A673 (cell line): ENCODE measurements around the gene ARTN. TPM values are rescaled to one million over a fixed set of nuclear protein-coding genes. Genes with fewer than 3 reads are reported as not detected.

Experiments
- BruUV-seq: library from RNA; stranded (reverse); fragments of 400-500 nt; replicated peaks from 2 replicates; lab custom pipeline; 2021; lab: Mats Ljungman, UMichigan
- CTCF ChIA-PET: fragments of 300-600 bp; sonication (Branson Sonifier 250); formaldehyde crosslinking; loops from one replicate; lab custom pipeline; 2022; ENCODE audit warnings: antibody characterized with exemption; lab: Charles Lee
- POLR2A ChIA-PET: fragments of 300-600 bp; sonication (Branson Sonifier 250); formaldehyde crosslinking; loops from one replicate; lab custom pipeline; 2022; ENCODE audit warnings: antibody characterized with exemption; ENCODE audit not compliant: low non-redundant PET; lab: Charles Lee
- DNase-seq: peaks from one replicate; pipeline ENCODE4 v3.0.0-alpha.2; 2015; ENCODE audit warnings: low spot score
- H3K27ac ChIP-seq: fragments of 200-600 bp; sonication (generic); 2 replicates; pipeline ENCODE4 v1.5.1; 2016; ENCODE audit warnings: mixed run types, low read depth, mild to moderate bottlenecking, mixed read lengths, antibody characterized with exemption, low read length; ENCODE audit not compliant: poor library complexity, severe bottlenecking
- H3K27me3 ChIP-seq: fragments of 200-600 bp; sonication (generic); replicated peaks from 2 replicates; pipeline ENCODE4 v1.6.1; 2017; ENCODE audit warnings: mixed run types, low read depth, mild to moderate bottlenecking, mixed read lengths, antibody characterized with exemption, low read length; ENCODE audit not compliant: insufficient read depth, poor library complexity
- H3K36me3 ChIP-seq: fragments of 200-600 bp; sonication (generic); 2 replicates; pipeline ENCODE4 v1.6.1; 2016; ENCODE audit warnings: mixed run types, mild to moderate bottlenecking, mixed read lengths, antibody characterized with exemption, low read length; ENCODE audit not compliant: insufficient read depth, poor library complexity, severe bottlenecking
- H3K4me1 ChIP-seq: fragments of 200-600 bp; sonication (generic); 2 replicates; pipeline ENCODE4 v1.6.1; 2017; ENCODE audit warnings: mixed run types, mild to moderate bottlenecking, mixed read lengths, antibody characterized with exemption, low read length; ENCODE audit not compliant: insufficient read depth, poor library complexity, severe bottlenecking
- H3K4me3 ChIP-seq: fragments of 200-600 bp; sonication (generic); 2 replicates; pipeline ENCODE4 v1.5.1; 2016; ENCODE audit warnings: low read depth, mixed run types, mild to moderate bottlenecking, mixed read lengths, low read length; ENCODE audit not compliant: poor library complexity, severe bottlenecking
- H3K9me3 ChIP-seq: fragments of 200-600 bp; sonication (generic); 2 replicates; pipeline ENCODE4 v1.6.1; 2016; ENCODE audit warnings: mixed run types, low read depth, mild to moderate bottlenecking, mixed read lengths, antibody characterized with exemption, low read length; ENCODE audit not compliant: poor library complexity, severe bottlenecking
- EZH2 ChIP-seq: fragments of 200-600 bp; sonication (generic); IDR thresholded peaks from 2 replicates; pipeline ENCODE4 v1.6.1; 2017; ENCODE audit warnings: borderline replicate concordance, low read depth, mild to moderate bottlenecking, mixed read lengths, antibody characterized with exemption, low read length; ENCODE audit not compliant: poor library complexity, severe bottlenecking
- intact Hi-C: fragments of 100-400 bp; cut with micrococcal nuclease; formaldehyde crosslinking; loops from one replicate; pipeline ENCODE4 v1.10.0; 2022; ENCODE audit not compliant: unreplicated experiment
- total RNA-seq: library from RNA; stranded (reverse); gene quantifications from 2 replicates; pipeline ENCODE4 v1.2.3, GENCODE V29; 2021
- TF ChIP-seq, protein P1 (sequence below): fragments of 300-800, 200-600 bp; sonication (generic); conservative IDR thresholded peaks from 2 replicates; pipeline ENCODE4 v1.5.1; 2017; ENCODE audit warnings: low read depth, mild to moderate bottlenecking, antibody characterized with exemption, low read length, moderate library complexity, mixed read lengths

ARTN gene
- total RNA-seq, 1 experiment from 2014 or later, result 28.1 TPM

DNA sequence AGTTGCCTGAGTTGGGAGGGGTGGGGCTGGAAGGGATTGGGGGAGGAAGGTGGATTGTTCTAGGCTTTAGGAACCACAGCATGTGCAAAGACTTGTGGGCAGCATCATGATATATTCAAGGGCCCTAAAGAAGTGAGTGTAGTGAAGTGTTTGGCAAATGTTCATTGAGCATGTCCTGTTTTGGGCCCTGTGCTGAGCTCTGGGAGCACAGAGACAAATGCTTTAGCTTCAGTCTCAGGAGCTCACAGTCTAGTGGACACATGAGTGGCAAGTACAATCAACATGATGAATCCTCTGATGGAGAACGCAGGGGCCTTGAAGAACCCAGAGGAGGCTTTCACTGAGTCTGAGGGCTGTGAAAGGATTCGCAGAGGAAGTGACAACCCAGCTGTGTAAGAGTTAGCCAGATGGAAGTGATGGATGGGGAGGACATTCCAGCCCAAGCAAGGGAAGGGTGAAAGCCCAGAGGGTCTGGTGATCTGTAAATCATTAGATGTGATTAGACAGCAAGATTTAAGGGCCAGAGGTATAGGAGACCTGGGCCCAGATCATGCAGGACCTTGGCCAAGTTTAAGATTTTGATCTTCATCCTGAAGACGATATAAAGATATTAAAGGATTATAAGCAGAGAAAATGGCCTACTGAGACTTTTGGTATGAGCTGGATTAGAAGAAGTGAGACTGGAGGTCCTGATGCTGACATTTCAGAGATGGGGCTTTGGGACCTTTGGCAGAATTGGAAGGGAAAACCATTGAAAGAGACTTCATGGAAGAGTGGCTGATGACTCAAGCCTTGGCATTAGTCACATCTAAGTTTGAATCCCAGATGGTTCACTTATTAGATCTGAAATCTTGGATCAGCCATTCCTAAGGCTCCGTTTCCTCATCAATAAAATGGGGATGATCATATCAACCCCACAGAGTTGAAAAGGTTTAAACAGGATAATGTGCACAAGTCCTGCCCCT, 17.7 kb downstream of the ARTN start:
- CTCF ChIA-PET, result no interaction called here

DNA sequence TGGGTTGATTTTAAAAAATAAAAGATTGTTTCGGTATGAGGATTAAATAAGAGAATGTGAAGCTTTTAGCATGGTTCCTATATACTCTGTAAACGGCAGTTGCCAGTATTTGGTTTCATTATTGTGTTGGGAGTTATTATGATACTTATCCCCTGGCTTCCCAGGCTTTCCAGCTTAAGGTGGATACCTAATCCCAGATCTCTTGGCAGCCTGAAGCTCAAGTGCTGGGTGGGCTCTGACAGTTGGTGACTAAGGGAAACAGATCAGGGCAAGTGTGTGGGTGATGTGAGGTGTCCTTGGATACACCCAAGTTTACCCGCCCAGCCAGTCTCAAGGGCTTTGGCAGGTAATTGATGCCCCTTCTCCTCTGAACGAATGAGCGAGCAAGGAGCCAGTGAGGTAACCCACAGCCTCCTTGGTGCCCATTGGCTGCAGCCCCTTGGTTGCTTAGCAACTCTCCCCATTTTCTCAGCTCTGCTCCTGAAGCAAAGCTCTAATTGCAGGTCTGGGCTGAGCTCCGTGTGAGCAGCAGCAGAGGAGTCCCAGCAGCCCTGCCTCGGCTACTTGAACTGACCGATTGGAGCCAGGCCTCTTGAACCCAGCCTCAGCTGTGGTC, 19.2 kb downstream of the ARTN start:
- Histone ChIP-seq H3K9me3 (no peaks in the 10 kb centered on the region), H3K27ac (no peak overlapping the region), H3K36me3 (peaks cover 2% of the 10 kb centered on the region), H3K27me3 (no peaks in the 10 kb centered on the region), H3K4me1 (peaks cover 6% of the 10 kb centered on the region), H3K4me3 (no peak overlapping the region)
- ChIA-PET POLR2A (no interaction called here), CTCF (interaction anchor here (1.1 kb wide), 1 partner anchor 24 kb away, joined by 7 read pairs; no protein-coding TSS in a partner anchor)
- intact Hi-C loops, result no loop called here
- TF ChIP-seq EZH2, result no peak
- TF ChIP-seq, protein P1, sequence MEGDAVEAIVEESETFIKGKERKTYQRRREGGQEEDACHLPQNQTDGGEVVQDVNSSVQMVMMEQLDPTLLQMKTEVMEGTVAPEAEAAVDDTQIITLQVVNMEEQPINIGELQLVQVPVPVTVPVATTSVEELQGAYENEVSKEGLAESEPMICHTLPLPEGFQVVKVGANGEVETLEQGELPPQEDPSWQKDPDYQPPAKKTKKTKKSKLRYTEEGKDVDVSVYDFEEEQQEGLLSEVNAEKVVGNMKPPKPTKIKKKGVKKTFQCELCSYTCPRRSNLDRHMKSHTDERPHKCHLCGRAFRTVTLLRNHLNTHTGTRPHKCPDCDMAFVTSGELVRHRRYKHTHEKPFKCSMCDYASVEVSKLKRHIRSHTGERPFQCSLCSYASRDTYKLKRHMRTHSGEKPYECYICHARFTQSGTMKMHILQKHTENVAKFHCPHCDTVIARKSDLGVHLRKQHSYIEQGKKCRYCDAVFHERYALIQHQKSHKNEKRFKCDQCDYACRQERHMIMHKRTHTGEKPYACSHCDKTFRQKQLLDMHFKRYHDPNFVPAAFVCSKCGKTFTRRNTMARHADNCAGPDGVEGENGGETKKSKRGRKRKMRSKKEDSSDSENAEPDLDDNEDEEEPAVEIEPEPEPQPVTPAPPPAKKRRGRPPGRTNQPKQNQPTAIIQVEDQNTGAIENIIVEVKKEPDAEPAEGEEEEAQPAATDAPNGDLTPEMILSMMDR, result no peak
- no peak for DNase-seq
- BruUV-seq, result no TSS peak

More for the DNA sequence above, 17.7 kb downstream of the ARTN start:
- intact Hi-C loops, result no loop called here
- no TSS peak for BruUV-seq
- Histone ChIP-seq H3K36me3 (no peaks in the 10 kb centered on the region), H3K4me3 (no peak overlapping the region), H3K27ac (no peak overlapping the region), H3K4me1 (peaks cover 12% of the 10 kb centered on the region), H3K9me3 (no peaks in the 10 kb centered on the region), H3K27me3 (no peaks in the 10 kb centered on the region)
- DNase-seq, result no peak
- TF ChIP-seq, protein P1, result no peak
- TF ChIP-seq EZH2, result no peak
- POLR2A ChIA-PET, result no interaction called here

DNA sequence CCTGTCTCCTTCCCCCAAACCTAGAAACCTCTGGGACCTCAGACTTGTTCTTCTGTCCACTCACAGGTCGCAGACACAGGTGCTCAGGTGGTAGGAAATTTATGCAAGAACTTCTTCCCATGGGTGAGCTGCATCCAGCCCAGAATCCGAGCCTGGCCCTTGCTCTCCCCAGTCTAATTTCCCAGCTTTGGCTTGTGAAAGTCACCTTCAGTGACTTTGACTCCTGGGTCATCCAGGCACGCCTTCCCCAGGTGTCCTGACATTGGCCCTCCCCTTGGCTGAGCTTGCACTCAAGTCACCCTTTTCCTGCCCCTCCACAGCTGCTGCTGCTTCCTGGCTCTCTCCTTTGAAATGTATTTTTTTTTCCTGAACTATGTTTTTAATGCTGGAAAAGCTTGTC, 19.8 kb downstream of the ARTN start:
- no peak overlapping the region for H3K27ac ChIP-seq
- TF ChIP-seq EZH2, result no peak
- TF ChIP-seq, protein P1, result no peak
- peaks cover 6% of the 10 kb centered on the region for H3K36me3 ChIP-seq
- POLR2A ChIA-PET, result no interaction called here
- no peak for DNase-seq
- CTCF ChIA-PET, result interaction anchor here (1.1 kb wide), 1 partner anchor 24 kb away, joined by 7 read pairs; no protein-coding TSS in a partner anchor
- H3K4me1 ChIP-seq, result peaks cover 1% of the 10 kb centered on the region
- intact Hi-C loops, result no loop called here
- H3K4me3 ChIP-seq, result no peak overlapping the region
- no TSS peak for BruUV-seq
- H3K9me3 ChIP-seq, result no peaks in the 10 kb centered on the region
- H3K27me3 ChIP-seq, result no peaks in the 10 kb centered on the region
